Measurements from ENCODE around the gene KCNK4. TPM values are rescaled to one million over a fixed set of nuclear protein-coding genes. Genes with fewer than 3 reads are reported as not detected.

The KCNK4 gene
- total RNA-seq, 1 donor from 2014 or later = not detected

GRCh38 chr11:64290352-64291261 lies 495 bp upstream of the KCNK4 start:
- DNase-seq = no peak

GRCh38 chr11:64291752-64292459 lies 804 bp downstream of the KCNK4 start:
- no peak for DNase-seq

GRCh38 chr11:64292460-64293254 lies 1.6 kb downstream of the KCNK4 start:
- DNase-seq = no peak

GRCh38 chr11:64294774-64295173 lies 3.7 kb downstream of the KCNK4 start:
- DNase-seq = no peak

- no peak for DNase-seq
Measured at GRCh38 chr11:64295760-64296159, 4.7 kb downstream of the KCNK4 start.

GRCh38 chr11:64296236-64296635 lies 5.1 kb downstream of the KCNK4 start:
- DNase-seq = no peak

- DNase-seq = no peak
Measured at GRCh38 chr11:64296830-64297698, 6.0 kb downstream of the KCNK4 start.

GRCh38 chr11:64297699-64298358 lies 6.7 kb downstream of the KCNK4 start:
- DNase-seq = no peak

- DNase-seq = peak; percentile 70
Measured at GRCh38 chr11:64298966-64299846, 8.1 kb downstream of the KCNK4 start.

GRCh38 chr11:64299847-64300648 lies 8.9 kb downstream of the KCNK4 start, which contains the start of gene CATSPERZ:
TSS of gene CATSPERZ (plus strand) at chr11:64300358. CDS start at chr11:64300411, 53 bp downstream.
- no peak for DNase-seq

GRCh38 chr11:64303109-64304031 lies 12.3 kb downstream of the KCNK4 start:
- DNase-seq = no peak

GRCh38 chr11:64304032-64304315 lies 12.9 kb downstream of the KCNK4 start:
- DNase-seq = no peak

GRCh38 chr11:64304316-64305072 lies 13.4 kb downstream of the KCNK4 start:
- peak; percentile 93 for DNase-seq

GRCh38 chr11:64305075-64305690 lies 14.1 kb downstream of the KCNK4 start, which contains the start of gene ESRRA:
TSS of gene ESRRA (plus strand) at chr11:64305524. CDS start at chr11:64307180, 1,656 bp downstream.
- DNase-seq = peak; percentile 99

- peak; percentile 61 for DNase-seq
Measured at GRCh38 chr11:64305691-64306562, 14.8 kb downstream of the KCNK4 start.

GRCh38 chr11:64306563-64306875 lies 15.4 kb downstream of the KCNK4 start:
- DNase-seq = no peak

Data from tongue (tissue), 2 donors.